ENCODE data around the gene JAG2.
A peak's percentile ranks its signal among the peaks of the same experiment; 100 is the strongest.

The JAG2 gene

GRCh38 chr14:105168496-105168978, at the start of gene JAG2:
JAG2 (minus strand) TSS chr14:105168776; CDS start chr14:105168420, 356 bp downstream.
- peak; percentile 80 for DNase-seq

- DNase-seq, result no peak
Observed at GRCh38 chr14:105217774-105218173, 49.2 kb upstream of the JAG2 start.

- no peak for DNase-seq
Observed at GRCh38 chr14:105216490-105217247, 48.1 kb upstream of the JAG2 start.

- no peak for DNase-seq
Observed at GRCh38 chr14:105215602-105216001, 47.0 kb upstream of the JAG2 start.

GRCh38 chr14:105214324-105214915, 45.8 kb upstream of the JAG2 start:
- no peak for DNase-seq

GRCh38 chr14:105213361-105213760, 44.8 kb upstream of the JAG2 start:
- DNase-seq, result no peak

- DNase-seq, result no peak
Observed at GRCh38 chr14:105212541-105213300, 44.1 kb upstream of the JAG2 start.

- DNase-seq, result no peak
Observed at GRCh38 chr14:105211758-105212089, 43.1 kb upstream of the JAG2 start.

- DNase-seq, result no peak
Observed at GRCh38 chr14:105211086-105211757, 42.6 kb upstream of the JAG2 start.

- no peak for DNase-seq
Observed at GRCh38 chr14:105210266-105211025, 41.9 kb upstream of the JAG2 start.

- no peak for DNase-seq
Observed at GRCh38 chr14:105209646-105210045, 41.1 kb upstream of the JAG2 start.

- DNase-seq, result no peak
Observed at GRCh38 chr14:105209091-105209490, 40.5 kb upstream of the JAG2 start.

- no peak for DNase-seq
Observed at GRCh38 chr14:105208738-105209075, 40.1 kb upstream of the JAG2 start.

GRCh38 chr14:105207996-105208737, 39.6 kb upstream of the JAG2 start:
- DNase-seq, result no peak

- no peak for DNase-seq
Observed at GRCh38 chr14:105207460-105207901, 38.9 kb upstream of the JAG2 start.

GRCh38 chr14:105206873-105207272, 38.3 kb upstream of the JAG2 start:
- no peak for DNase-seq

- peak; percentile 21 for DNase-seq
Observed at GRCh38 chr14:105205673-105206208, 37.2 kb upstream of the JAG2 start.

GRCh38 chr14:105204931-105205672, 36.5 kb upstream of the JAG2 start:
- no peak for DNase-seq

GRCh38 chr14:105204206-105204930, 35.8 kb upstream of the JAG2 start:
- DNase-seq, result peak; percentile 61

- no peak for DNase-seq
Observed at GRCh38 chr14:105203701-105204100, 35.1 kb upstream of the JAG2 start.
